Fibroblast of the aortic adventitia (primary cell): ENCODE measurements around the gene OR10H3. TPM values are rescaled to one million over a fixed set of nuclear protein-coding genes. Genes with fewer than 3 reads are reported as not detected.

Experiments
- DNase-seq: peaks from one replicate; pipeline ENCODE4 v3.0.0-alpha.2; 2010; ENCODE audit warnings: low read depth
- H3K4me3 ChIP-seq: 2 replicates; pipeline ENCODE4 v1.5.1; 2011; ENCODE audit warnings: low read depth, mild to moderate bottlenecking, control low read depth, low read length, moderate library complexity
- total RNA-seq: library from RNA; depleted of rRNA; stranded (reverse); fragments of >200 nt; gene quantifications from 2 replicates; pipeline ENCODE4 v1.2.3, GENCODE V29; 2012; ENCODE audit warnings: low replicate concordance
- TF ChIP-seq, protein P1 (sequence below): IDR thresholded peaks from 2 replicates; pipeline ENCODE4 v1.5.1; 2011; ENCODE audit warnings: mild to moderate bottlenecking, low read length, control low read depth, inconsistent platforms; ENCODE audit not compliant: insufficient read depth

Gene OR10H3
- total RNA-seq, result not detected in 2 replicates

- H3K4me3 ChIP-seq, result no peak within 1 kb of the TSS
- TF ChIP-seq, protein P1, sequence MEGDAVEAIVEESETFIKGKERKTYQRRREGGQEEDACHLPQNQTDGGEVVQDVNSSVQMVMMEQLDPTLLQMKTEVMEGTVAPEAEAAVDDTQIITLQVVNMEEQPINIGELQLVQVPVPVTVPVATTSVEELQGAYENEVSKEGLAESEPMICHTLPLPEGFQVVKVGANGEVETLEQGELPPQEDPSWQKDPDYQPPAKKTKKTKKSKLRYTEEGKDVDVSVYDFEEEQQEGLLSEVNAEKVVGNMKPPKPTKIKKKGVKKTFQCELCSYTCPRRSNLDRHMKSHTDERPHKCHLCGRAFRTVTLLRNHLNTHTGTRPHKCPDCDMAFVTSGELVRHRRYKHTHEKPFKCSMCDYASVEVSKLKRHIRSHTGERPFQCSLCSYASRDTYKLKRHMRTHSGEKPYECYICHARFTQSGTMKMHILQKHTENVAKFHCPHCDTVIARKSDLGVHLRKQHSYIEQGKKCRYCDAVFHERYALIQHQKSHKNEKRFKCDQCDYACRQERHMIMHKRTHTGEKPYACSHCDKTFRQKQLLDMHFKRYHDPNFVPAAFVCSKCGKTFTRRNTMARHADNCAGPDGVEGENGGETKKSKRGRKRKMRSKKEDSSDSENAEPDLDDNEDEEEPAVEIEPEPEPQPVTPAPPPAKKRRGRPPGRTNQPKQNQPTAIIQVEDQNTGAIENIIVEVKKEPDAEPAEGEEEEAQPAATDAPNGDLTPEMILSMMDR, result no peak
- DNase-seq, result no peak
Measured at GRCh38 chr19:15737722-15738121, at the start of gene OR10H3. TSS of gene OR10H3 (plus strand) at chr19:15737985. CDS start at chr19:15741393, 3,408 bp downstream.

GRCh38 chr19:15696654-15697194 lies 41.1 kb upstream of the OR10H3 start:
- TF ChIP-seq, protein P1, result no peak
- no peak overlapping the region for H3K4me3 ChIP-seq
- DNase-seq, result no peak

DNA sequence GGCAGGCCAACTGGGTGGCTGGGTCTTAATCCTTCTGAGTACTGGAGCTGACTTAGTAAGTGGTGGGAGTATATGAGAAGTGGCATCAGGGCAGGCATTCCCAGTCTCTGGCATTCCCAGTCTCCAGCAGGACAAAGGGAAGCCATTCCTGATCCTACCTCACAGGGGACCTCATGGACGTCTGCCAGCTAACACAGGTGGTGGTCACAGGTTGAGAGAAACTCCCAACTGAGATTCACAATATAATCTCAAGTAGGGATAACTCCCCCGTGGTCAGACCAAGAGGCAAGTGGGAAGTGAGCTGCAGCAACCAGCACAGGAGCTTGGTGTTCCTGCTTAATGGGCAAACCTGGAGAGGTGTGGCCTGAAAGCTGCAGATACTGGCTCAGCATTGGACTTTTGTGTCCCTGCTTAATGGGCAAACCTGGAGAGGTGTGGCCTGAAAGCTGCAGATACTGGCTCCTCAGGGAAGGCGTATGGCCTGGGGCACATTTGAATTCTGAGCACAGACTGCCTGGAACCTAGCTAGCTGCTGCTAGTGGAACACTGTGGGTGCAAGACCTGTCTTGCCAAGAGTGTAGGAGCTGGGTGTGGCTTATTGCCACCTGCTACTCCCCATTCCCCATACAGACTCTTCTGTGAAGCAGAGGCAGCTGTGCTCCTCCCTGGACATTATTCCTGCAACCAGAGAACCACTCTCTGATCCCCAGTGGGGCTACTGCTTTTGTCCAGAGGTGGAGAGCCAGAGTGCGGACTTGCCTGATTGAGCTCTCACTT lies 35.8 kb upstream of the OR10H3 start:
- TF ChIP-seq, protein P1, result no peak
- no peak overlapping the region for H3K4me3 ChIP-seq
- DNase-seq, result no peak

- no peak overlapping the region for H3K4me3 ChIP-seq
- DNase-seq, result peak; percentile 7
- TF ChIP-seq, protein P1, result no peak
Measured at GRCh38 chr19:15702534-15702930, 35.3 kb upstream of the OR10H3 start.

- no peak for DNase-seq
- TF ChIP-seq, protein P1, result no peak
- H3K4me3 ChIP-seq, result no peak overlapping the region
Measured at GRCh38 chr19:15714638-15715037, 23.1 kb upstream of the OR10H3 start.

GRCh38 chr19:15715642-15716041 lies 22.1 kb upstream of the OR10H3 start:
- no peak overlapping the region for H3K4me3 ChIP-seq
- no peak for DNase-seq
- TF ChIP-seq, protein P1, result no peak
